ENCODE measurements around the gene ETV1. TPM values are rescaled to one million over a fixed set of nuclear protein-coding genes. Genes with fewer than 3 reads are reported as not detected.
A peak's percentile ranks its signal among the peaks of the same experiment; 100 is the strongest.

ETV1 gene
- total RNA-seq, 2 donors from 2014 or later: 1.1 to 1.8 TPM

GRCh38 chr7:13991791-13992595 lies 2.5 kb upstream of the ETV1 start:
- no peaks in the 10 kb centered on the region for H3K4me1 Mint-ChIP-seq (ENCODE audit: low read depth in 2 of 2)
- DNase-seq (ENCODE audit: low spot score): no peak
- no peak for ATAC-seq
- no peaks in the 10 kb centered on the region for H3K9me3 Mint-ChIP-seq
- no peak overlapping the region for H3K27ac Mint-ChIP-seq
- H3K36me3 Mint-ChIP-seq: no peaks in the 10 kb centered on the region
- peaks cover 2 to 16% of the 10 kb centered on the region in 2 donors for H3K27me3 Mint-ChIP-seq
- H3K4me3 Mint-ChIP-seq: no peak overlapping the region

DNA sequence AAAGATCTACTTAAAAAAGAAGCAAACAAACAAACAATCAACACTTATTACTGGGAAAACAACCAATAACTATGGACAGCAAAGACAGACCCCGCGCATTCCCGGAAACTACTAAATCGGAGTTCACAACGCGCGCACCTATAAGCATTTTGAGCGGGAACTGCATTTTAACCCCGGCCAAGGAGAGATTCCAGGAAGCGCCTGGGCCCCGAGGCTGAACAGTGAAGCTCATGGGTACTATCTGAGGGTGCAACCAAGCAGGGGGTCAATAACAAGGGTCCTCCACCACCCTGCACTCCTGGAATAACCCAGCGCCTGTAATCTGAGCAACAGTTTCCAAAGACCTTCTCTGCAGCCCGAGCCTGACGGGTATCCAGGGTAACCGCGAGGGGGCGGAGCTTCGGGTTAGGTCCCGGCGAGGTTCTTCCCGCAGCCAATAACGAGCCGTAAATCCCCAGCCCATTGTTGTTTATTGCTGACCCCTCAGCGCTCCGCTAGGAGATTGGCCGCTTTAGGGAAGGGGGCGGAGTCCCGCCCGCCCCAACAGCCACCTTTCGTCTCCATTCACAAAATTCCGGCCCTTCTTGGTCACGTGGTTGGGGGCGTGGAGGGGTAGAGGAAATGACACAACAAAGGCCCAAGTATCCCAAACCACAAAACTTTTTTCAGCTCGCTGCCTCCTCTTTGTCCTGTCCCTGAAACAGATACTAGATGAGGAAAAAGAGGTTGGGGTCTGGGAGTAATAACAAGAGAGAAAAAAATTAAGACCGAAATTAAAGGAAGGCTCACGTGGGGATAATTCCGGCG lies 1.7 kb upstream of the ETV1 start:
- DNase-seq (ENCODE audit: low spot score): peak; percentile 70

DNA sequence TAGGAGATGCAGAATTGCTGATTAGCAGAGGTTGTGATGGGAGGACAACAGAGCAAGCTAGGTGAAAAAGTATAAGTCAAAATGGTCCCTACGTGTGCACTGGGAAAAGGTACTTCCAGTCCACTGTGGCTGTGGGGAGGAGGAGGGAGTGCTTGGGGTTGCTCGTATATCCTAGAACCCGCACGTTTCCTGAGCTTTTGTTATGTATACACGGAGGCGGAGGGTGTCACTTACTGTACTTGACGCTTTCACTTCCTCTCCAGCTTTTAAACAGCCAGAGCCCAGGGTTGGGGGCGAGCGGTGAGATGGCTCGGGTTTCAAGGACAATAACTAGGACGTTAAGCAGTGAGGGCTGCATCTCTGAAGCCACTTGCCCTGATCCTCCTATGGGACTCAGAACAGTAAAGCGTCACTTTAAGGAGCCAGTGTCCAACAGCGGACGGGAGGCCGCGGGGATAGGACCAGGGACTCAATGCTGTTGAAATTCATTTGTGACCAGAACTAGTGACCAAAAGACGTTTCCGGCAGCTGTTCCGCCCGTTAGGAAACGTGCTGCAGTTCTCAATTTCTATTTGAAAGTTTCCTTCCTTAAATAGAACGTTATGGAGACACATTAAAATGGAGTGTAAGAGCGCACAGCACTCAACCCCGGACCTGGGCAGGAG lies 985 bp upstream of the ETV1 start:
- Mint-ChIP-seq H3K27me3 (peaks cover 3 to 20% of the 10 kb centered on the region in 2 donors), H3K9me3 (no peaks in the 10 kb centered on the region), H3K36me3 (no peaks in the 10 kb centered on the region), H3K4me3 (no peak overlapping the region), H3K4me1 (ENCODE audit: low read depth in 2 of 2) (no peaks in the 10 kb centered on the region), H3K27ac (no peak overlapping the region)
- DNase-seq (ENCODE audit: low spot score) (no peak), ATAC-seq (peak; percentile 55 to 66)

More for the DNA sequence above, 1.7 kb upstream of the ETV1 start:
- Mint-ChIP-seq H3K27me3 (peaks cover 4 to 14% of the 10 kb centered on the region in 2 donors), H3K4me3 (no peak overlapping the region), H3K9me3 (no peaks in the 10 kb centered on the region), H3K36me3 (no peaks in the 10 kb centered on the region), H3K27ac (no peak overlapping the region), H3K4me1 (ENCODE audit: low read depth in 2 of 2) (no peaks in the 10 kb centered on the region)
- ATAC-seq: peak; percentile 93 to 95

- H3K4me3 Mint-ChIP-seq: no peak overlapping the region
- no peak overlapping the region for H3K27ac Mint-ChIP-seq
- ATAC-seq (no peak), DNase-seq (ENCODE audit: low spot score) (no peak)
- no peaks in the 10 kb centered on the region for H3K36me3 Mint-ChIP-seq
- no peaks in the 10 kb centered on the region for H3K9me3 Mint-ChIP-seq
- peaks cover 3 to 25% of the 10 kb centered on the region in 2 donors for H3K27me3 Mint-ChIP-seq
- H3K4me1 Mint-ChIP-seq (ENCODE audit: low read depth in 2 of 2): no peaks in the 10 kb centered on the region
Observed at GRCh38 chr7:13989949-13990305, 461 bp upstream of the ETV1 start.

DNA sequence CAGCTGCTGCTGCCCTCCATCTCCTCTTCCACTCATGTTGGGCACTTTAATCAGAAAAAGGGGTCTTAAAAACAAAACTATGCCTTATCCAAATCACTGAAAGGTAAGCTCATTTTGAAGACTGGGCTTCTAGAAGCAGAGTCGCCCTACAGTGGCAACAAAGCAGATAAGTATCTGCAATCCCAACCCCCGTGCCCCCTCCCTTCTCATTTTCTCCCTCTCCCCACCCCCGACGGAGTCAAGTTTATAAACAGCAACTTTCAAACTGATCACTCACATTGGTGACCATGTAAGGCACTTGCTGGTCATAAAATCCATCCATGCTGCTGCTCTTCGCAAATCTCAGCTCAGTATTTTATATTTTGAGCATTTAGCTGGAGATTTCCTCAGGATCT lies 738 bp downstream of the ETV1 start:
- DNase-seq (ENCODE audit: low spot score) (no peak), ATAC-seq (no peak)
- Mint-ChIP-seq H3K9me3 (no peaks in the 10 kb centered on the region), H3K4me1 (ENCODE audit: low read depth in 2 of 2) (no peaks in the 10 kb centered on the region), H3K36me3 (no peaks in the 10 kb centered on the region), H3K27me3 (peaks cover 3 to 31% of the 10 kb centered on the region in 2 donors), H3K4me3 (no peak overlapping the region), H3K27ac (no peak overlapping the region)

GRCh38 chr7:13988065-13988464 lies 1.4 kb downstream of the ETV1 start:
- Mint-ChIP-seq H3K27ac (no peak overlapping the region), H3K9me3 (no peaks in the 10 kb centered on the region), H3K36me3 (no peaks in the 10 kb centered on the region), H3K4me3 (no peak overlapping the region), H3K27me3 (peaks cover 3 to 27% of the 10 kb centered on the region in 2 donors), H3K4me1 (ENCODE audit: low read depth in 2 of 2) (no peaks in the 10 kb centered on the region)
- no peak for ATAC-seq
- no peak for DNase-seq (ENCODE audit: low spot score)

- Mint-ChIP-seq H3K9me3 (no peaks in the 10 kb centered on the region), H3K4me3 (no peak overlapping the region), H3K27ac (no peak overlapping the region), H3K4me1 (ENCODE audit: low read depth in 2 of 2) (no peaks in the 10 kb centered on the region), H3K36me3 (no peaks in the 10 kb centered on the region), H3K27me3 (peaks cover 5 to 30% of the 10 kb centered on the region in 2 donors)
- DNase-seq (ENCODE audit: low spot score) (no peak), ATAC-seq (no peak)
Observed at GRCh38 chr7:13987395-13987794, 2.1 kb downstream of the ETV1 start.

GRCh38 chr7:13986208-13986607 lies 3.3 kb downstream of the ETV1 start:
- ATAC-seq (no peak), DNase-seq (ENCODE audit: low spot score) (no peak)
- Mint-ChIP-seq H3K36me3 (no peaks in the 10 kb centered on the region), H3K9me3 (no peaks in the 10 kb centered on the region), H3K4me3 (no peak overlapping the region), H3K27me3 (peaks cover 5 to 33% of the 10 kb centered on the region in 2 donors), H3K4me1 (ENCODE audit: low read depth in 2 of 2) (no peaks in the 10 kb centered on the region), H3K27ac (no peak overlapping the region)

- no peak overlapping the region for H3K27ac Mint-ChIP-seq
- DNase-seq (ENCODE audit: low spot score): no peak
- H3K9me3 Mint-ChIP-seq: no peaks in the 10 kb centered on the region
- H3K4me3 Mint-ChIP-seq: no peak overlapping the region
- no peak for ATAC-seq
- peaks cover 5 to 42% of the 10 kb centered on the region in 2 donors for H3K27me3 Mint-ChIP-seq
- no peaks in the 10 kb centered on the region for H3K36me3 Mint-ChIP-seq
- H3K4me1 Mint-ChIP-seq (ENCODE audit: low read depth in 2 of 2): no peaks in the 10 kb centered on the region
Observed at GRCh38 chr7:13984831-13985685, 4.4 kb downstream of the ETV1 start.

DNA sequence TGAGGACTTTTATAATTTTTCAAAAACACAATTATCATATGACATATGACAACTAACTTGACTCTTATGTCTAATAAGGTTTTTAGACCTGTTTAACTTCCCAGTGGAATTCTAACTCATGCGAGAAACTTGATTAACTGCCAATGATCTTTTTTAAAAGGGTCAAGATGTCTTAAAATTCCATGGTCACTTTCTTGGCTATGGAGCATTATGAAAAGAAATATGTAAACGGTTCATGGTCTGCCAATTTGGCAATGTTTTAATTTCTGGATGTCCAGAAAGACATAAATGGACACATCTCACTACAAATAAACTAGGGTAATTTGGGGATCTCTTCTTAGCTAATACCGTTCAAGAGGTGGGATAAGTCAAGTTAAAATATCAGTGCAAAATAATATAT lies 5.4 kb downstream of the ETV1 start:
- H3K27ac Mint-ChIP-seq: no peak overlapping the region
- no peaks in the 10 kb centered on the region for H3K36me3 Mint-ChIP-seq
- no peak for DNase-seq (ENCODE audit: low spot score)
- H3K27me3 Mint-ChIP-seq: peaks cover 5 to 44% of the 10 kb centered on the region in 2 donors
- H3K4me1 Mint-ChIP-seq (ENCODE audit: low read depth in 2 of 2): no peaks in the 10 kb centered on the region
- ATAC-seq: no peak
- no peaks in the 10 kb centered on the region for H3K9me3 Mint-ChIP-seq
- H3K4me3 Mint-ChIP-seq: no peak overlapping the region

DNA sequence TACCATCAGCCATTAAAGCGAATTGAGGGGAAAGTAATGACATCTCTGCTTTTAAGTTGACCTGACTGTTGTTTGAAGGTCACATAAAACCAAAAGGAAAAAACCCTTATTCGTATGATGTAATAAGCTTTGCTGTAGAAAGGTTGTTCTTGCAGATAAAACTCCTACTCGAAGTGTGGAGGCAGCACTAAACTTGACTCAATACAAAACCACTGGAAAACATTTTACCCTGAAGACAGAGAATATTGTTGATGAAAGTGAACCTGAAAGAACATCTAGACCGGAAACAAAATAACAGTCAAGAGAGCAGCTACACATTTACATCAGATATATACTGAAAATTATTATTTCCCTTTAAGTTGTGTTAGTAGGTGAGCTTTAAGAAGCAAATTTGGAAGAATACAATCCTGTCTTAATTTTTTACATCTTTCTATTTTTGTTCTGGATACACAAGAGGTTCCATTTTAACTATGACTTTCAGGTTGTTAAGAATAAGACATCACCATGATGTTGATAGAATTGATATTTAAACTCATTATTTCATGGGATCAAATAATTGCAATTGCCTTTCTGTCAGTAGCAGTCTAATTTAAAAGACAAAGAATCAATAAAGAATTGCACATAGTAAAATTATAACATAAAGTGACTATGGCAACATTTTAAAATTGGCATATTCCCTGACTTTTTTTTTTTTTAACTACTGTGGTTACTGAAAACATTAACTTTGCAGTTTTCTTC lies 6.4 kb downstream of the ETV1 start:
- H3K27me3 Mint-ChIP-seq: peaks cover 5 to 48% of the 10 kb centered on the region in 2 donors
- no peak for ATAC-seq
- H3K36me3 Mint-ChIP-seq: no peaks in the 10 kb centered on the region
- no peak overlapping the region for H3K4me3 Mint-ChIP-seq
- DNase-seq (ENCODE audit: low spot score): no peak
- no peak overlapping the region for H3K27ac Mint-ChIP-seq
- H3K9me3 Mint-ChIP-seq: no peaks in the 10 kb centered on the region
- no peaks in the 10 kb centered on the region for H3K4me1 Mint-ChIP-seq (ENCODE audit: low read depth in 2 of 2)

DNA sequence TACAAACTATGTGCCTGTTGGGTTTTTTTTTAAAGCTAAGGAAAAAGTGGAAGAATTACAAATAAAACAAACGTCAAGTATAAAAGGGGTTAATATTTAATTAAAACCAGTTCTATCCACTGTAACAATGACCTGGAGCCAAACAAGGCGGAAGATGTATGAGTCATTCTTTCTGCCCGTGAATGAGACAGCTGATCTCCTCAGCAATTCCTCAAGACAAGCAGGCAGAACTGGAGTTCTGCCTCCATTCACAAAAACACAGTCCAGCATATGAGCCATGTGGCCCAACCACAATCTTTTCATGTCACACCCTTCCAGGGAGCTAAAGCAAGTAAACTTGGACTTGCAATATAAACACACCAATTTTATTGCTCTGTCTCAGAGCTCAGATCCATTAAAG lies 8.4 kb downstream of the ETV1 start:
- Mint-ChIP-seq H3K9me3 (no peaks in the 10 kb centered on the region), H3K27ac (no peak overlapping the region), H3K4me1 (ENCODE audit: low read depth in 2 of 2) (no peaks in the 10 kb centered on the region), H3K27me3 (peaks cover 8 to 42% of the 10 kb centered on the region in 2 donors), H3K36me3 (no peaks in the 10 kb centered on the region), H3K4me3 (no peak overlapping the region)
- DNase-seq (ENCODE audit: low spot score) (no peak), ATAC-seq (no peak)

GRCh38 chr7:13980474-13980873 lies 9.0 kb downstream of the ETV1 start:
- Mint-ChIP-seq H3K4me1 (ENCODE audit: low read depth in 2 of 2) (no peaks in the 10 kb centered on the region), H3K27me3 (peaks cover 8 to 41% of the 10 kb centered on the region in 2 donors), H3K36me3 (no peaks in the 10 kb centered on the region), H3K4me3 (no peak overlapping the region), H3K27ac (no peak overlapping the region), H3K9me3 (no peaks in the 10 kb centered on the region)
- ATAC-seq (no peak), DNase-seq (ENCODE audit: low spot score) (no peak)
